ENCODE measurements around the gene DEFB114.

GRCh38 chr6:49958180-49958579 lies 5.8 kb downstream of the DEFB114 start:
- TF ChIP-seq CTCF (IDR thresholded peaks at IDR 0.05): no peak
- no peak for TF ChIP-seq POLR2A (IDR thresholded peaks at IDR 0.05)
- TF ChIP-seq POLR2AphosphoS5 (IDR thresholded peaks at IDR 0.05): no peak

All from gastroesophageal sphincter (tissue), 3 donors.